NCI-H1092 treated with DMSO at 0.1 percent for 48 hours (cell line): ENCODE measurements around the gene PLRG1.
A peak's percentile ranks its signal among the peaks of the same experiment; 100 is the strongest.

Experiments used
- DNase-seq: peaks from one replicate; lab custom pipeline; 2025; lab: John Stamatoyannopoulos, UW

Gene PLRG1

DNA sequence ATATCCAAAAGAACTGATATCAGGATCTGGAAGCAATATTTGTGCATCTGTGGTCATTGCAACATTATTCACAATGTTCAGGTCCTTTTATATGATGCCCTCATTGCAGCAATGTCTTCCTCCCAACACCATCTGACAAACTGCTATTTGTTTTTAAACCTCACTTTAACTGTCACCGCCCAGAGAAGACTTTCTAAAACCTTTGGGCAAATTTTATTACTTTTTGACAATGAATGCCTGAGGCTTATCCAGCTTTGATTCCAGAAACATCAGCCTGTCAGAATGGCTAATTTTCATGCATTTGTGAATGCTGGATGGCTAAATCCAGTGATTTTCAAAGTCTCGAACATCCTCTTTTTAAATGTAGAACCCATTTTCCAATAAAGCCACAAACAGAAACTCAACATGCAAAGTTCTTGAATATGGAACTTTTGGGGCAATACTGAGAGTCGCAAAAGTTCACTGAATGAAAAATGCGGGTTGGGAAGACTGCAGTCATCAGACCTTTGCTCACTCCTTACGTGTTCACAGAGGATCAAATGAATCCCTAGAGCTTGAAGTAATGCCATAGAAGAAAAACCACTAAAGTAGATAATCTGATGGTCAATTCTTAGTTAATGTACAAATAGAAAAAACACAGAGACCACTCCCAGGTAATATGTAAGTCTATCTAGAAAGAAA lies 23.1 kb upstream of the PLRG1 start:
- DNase-seq = no peak

DNA sequence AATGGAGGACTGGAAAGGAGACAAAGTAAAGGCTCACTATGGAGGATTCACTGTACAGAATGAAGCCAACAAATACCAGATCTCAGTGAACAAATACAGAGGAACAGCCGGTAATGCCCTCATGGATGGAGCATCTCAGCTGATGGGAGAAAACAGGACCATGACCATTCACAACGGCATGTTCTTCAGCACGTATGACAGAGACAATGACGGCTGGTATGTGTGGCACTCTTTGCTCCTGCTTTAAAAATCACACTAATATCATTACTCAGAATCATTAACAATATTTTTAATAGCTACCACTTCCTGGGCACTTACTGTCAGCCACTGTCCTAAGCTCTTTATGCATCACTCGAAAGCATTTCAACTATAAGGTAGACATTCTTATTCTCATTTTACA lies 19.4 kb upstream of the PLRG1 start:
- DNase-seq = no peak

DNA sequence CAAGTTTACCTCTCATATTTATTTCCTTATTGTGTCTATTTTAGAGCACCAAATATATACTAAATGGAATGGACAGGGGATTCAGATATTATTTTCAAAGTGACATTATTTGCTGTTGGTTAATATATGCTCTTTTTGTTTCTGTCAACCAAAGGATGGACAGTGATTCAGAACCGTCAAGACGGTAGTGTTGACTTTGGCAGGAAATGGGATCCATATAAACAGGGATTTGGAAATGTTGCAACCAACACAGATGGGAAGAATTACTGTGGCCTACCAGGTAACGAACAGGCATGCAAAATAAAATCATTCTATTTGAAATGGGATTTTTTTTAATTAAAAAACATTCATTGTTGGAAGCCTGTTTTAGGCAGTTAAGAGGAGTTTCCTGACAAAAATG lies 18.8 kb upstream of the PLRG1 start:
- DNase-seq = no peak

DNA sequence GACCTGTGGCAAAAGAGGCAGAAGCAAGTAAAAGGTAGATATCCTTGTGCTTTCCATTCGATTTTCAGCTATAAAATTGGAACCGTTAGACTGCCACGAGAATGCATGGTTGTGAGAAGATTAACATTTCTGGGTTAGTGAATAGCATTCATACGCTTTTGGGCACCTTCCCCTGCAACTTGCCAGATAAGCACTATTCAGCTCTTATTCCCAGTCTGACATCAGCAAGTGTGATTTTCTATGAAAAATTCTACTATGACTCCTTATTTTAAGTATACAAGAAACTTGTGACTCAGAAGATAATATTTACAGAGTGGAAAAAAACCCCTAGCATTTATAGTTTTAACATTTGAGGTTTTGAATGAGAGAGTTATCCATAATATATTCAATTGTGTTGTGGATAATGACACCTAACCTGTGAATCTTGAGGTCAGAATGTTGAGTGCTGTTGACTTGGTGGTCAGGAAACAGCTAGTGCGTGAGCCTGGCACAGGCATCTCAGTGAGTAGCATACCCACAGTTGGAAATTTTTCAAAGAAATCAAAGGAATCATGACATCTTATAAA lies 16.5 kb upstream of the PLRG1 start:
- no peak for DNase-seq

DNA sequence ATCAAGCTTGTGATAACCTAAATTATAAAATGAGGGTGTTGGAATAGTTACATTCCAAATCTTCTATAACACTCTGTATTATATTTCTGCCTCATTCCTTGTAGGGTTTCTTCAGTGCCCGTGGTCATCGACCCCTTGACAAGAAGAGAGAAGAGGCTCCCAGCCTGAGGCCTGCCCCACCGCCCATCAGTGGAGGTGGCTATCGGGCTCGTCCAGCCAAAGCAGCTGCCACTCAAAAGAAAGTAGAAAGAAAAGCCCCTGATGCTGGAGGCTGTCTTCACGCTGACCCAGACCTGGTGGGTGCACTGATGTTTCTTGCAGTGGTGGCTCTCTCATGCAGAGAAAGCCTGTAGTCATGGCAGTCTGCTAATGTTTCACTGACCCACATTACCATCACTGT lies 15.5 kb upstream of the PLRG1 start:
- DNase-seq = no peak

DNA sequence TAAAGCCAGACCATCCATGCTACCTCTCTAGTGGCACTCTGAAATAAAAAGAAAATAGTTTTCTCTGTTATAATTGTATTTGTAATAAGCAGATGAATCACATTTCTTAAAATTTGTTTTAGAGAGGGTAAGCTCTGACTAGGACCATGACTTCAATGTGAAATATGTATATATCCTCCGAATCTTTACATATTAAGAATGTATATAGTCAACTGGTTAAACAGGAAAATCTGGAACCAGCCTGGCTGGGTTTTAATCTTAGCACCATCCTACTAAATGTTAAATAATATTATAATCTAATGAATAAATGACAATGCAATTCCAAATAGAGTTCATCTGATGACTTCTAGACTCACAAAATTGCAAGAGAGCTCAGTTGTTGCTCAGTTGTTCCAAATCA lies 14.1 kb upstream of the PLRG1 start:
- DNase-seq = no peak

DNA sequence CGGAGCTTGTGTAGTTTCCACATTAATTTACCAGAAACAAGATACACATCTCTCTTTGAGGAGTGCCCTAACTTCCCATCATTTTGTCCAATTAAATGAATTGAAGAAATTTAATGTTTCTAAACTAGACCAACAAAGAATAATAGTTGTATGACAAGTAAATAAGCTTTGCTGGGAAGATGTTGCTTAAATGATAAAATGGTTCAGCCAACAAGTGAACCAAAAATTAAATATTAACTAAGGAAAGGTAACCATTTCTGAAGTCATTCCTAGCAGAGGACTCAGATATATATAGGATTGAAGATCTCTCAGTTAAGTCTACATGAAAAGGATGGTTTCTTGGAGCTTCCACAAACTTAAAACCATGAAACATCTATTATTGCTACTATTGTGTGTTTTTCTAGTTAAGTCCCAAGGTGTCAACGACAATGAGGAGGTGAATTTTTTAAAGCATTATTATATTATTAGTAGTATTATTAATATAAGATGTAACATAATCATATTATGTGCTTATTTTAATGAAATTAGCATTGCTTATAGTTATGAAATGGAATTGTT lies 12.6 kb upstream of the PLRG1 start, which contains the start of gene FGB:
FGB (plus strand) TSS at position 315 of the 558 bp plus-strand sequence; CDS start at position 323, 8 bp downstream.
- DNase-seq = no peak

DNA sequence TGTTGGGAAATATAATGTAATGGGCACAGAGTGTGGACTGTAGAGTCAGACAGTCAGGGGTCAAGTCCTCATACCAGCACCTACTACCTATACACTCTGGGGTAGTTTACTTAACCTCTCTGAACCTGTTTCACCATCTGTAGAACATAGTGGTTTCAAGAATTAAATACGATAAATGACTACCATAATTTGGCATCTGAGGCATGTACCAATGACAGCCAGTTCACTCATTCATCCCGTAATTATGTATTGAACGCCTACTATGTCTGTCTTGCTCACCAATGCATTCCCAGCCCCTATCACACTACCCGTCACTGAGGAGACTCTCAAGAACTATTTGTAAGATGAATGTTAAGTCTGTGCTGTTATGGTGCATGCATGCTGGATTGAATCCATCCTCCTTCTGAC lies 10.6 kb upstream of the PLRG1 start:
- DNase-seq = no peak

DNA sequence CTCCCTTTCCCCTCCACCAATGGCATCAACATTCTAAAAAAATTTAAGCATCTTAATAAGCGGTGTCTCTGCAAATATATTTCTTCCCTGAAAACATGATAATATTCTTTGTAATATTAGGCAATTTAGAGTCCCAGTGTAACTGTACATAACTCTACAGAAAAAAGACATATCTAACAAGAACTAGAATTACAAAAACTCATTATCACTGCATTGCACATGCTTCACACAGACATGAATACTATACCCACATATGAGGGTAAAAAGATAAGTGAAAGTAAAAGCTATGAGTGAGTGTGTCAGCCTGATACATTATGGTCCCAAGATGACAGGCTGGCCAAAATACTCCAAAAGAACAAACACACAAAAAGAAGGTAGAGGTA lies 10.2 kb upstream of the PLRG1 start:
- no peak for DNase-seq

DNA sequence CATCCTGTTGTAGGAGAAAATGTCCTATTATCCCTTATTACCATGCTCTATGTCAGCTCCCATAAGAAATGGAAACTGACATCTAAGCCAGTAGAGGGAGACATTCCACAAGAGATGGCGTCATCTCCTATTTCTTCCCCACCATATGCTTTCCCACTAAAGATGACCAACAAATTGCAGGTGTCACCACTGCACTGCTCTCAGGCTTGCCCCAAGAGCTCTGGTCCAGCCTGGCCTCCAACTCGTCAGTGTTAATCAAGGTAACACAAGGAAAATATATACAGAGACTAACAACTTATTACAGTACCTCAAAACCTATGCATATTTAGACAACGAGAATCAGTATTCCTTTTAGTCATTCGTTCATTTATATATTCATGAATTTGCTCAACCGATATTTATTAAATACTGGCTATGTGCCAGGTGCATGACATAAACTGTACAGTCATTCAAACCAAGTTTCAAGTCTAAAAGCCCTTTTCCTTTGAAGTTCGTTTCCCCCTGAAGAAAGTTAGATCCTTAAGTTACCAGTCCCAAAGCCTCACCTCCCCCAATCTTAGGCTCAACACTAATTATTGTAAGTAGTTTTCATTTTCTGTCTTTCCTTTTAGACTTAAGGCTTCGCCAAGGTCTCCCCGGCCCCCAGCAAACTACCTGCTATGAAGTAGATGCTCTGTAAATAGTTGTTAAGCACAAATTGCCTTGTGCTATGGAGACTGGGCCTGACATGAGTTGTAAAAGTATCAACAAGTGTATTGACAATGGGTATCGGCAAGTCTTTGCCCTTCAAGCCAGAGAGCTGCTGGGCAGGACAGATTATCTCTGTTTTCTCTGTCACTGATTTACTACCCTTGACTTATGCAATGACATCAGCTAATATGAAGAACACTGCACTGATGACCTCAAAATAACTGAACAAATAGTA lies 9.6 kb upstream of the PLRG1 start:
- peak; percentile 34 for DNase-seq

DNA sequence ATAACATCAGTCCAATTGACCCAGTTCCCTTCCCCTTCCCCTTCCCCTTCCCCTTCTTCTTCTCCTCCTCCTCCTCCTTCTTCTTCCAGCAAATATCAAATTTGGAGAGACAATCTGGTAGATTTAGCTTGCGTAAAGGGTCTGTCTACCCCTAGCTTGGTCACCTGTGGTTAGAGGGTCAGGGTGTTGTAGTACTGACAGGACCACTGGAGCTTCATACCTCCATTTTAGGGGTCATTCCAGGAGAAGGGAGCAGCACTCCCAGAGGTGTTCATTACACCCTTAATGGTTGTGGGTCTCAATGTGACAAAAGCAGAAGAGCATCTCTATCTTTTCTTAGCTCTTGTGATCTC lies 8.9 kb upstream of the PLRG1 start:
- DNase-seq = no peak

DNA sequence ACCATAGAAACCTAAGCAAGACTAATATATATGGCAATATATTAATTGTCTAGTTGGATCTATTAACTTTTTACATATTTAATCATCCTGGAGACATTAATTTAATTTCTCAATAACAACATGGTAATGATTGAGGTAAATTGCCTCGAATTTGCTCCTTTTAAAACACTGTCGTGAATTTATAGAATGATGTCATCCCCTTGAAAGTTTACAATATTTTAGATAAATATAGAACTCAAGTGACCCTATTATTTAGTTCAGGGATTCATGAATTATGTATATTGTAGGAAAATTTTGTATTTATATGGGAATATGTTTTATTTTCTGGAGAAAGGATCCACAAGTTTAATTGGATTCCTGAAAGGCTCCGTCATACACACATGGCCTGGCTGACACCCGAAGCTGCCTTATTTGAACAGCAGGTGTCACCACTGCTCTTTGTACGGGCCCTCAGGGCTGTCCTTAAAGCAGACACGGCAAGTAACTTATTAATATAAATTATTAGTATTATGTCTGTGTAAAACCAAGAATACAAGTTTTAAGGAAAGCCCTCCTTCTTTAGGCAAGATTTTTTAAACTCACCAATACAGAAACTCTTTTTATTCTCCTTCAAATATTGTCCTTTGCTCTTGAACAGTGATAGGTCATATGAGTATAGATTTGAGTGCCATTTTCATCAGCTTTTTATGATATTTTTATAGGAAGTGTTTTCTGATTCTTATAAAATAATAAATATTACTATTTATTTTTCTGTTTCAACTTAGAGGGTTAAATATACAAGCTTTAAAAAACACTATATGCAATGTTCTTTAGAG lies 1.9 kb upstream of the PLRG1 start:
- peak; percentile 63 for DNase-seq

DNA sequence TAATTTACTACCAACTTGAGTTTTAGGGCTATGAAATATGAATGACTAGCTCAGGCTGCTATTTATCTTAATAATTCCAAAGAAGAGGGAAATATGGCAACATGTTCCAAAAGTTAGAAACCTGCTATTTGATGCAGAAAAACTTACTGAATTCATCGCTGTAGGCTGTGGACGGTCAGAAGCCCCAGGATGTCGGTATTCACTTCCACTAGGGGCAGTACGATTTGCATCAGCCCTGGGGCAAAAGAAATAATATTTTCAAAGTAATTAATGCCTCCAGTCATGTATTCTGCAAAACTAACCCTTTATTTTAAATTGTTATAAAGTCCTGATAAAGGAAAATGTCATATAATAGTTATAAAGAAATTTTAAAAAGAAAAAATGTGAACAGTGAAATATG lies 4.5 kb downstream of the PLRG1 start:
- no peak for DNase-seq

DNA sequence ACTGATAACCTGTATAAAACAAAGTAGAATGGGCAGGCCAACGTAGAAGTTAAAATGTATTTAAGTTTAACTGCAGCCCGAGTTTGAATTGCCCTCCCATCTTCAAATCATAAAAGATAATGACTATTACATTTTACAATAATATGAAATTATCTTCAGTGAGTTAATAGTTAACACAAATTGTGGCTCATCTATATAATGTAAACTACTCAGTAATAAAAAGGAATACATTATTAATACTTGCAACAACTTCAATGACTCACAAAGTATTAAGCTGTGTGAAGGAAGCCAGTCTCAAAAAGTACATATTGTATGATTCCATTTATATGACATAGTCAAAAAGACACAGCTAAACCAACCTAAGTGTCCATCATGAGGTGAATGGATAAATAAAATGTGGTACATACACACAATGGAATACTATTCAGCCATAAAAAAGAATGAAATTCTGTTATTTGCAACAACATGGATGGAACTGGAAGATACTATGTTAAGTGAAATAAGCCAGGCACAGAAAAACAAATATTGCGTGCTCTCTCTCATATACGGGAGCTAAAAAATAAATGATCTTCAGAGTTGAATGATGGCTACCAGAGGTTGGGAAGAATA lies 7.8 kb downstream of the PLRG1 start:
- no peak for DNase-seq

DNA sequence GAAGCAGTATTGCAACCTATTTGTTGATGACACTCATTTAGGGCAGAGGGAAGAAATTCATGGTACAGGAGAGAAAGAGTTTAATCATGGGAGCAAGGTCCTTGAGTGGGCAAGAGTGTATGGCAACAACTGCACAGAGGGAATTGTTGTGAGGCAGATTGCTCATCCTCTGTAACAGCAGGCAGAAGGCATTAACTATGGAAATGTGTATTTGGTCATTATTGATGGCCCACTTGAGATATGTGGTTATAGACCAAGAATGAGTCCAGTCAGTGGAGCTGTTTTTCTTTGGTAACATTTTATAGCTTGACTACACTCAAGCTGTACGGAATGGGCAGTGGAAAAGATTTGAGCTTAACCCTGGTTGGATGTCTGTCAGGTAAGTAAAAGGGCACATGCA lies 15.9 kb downstream of the PLRG1 start:
- no peak for DNase-seq

DNA sequence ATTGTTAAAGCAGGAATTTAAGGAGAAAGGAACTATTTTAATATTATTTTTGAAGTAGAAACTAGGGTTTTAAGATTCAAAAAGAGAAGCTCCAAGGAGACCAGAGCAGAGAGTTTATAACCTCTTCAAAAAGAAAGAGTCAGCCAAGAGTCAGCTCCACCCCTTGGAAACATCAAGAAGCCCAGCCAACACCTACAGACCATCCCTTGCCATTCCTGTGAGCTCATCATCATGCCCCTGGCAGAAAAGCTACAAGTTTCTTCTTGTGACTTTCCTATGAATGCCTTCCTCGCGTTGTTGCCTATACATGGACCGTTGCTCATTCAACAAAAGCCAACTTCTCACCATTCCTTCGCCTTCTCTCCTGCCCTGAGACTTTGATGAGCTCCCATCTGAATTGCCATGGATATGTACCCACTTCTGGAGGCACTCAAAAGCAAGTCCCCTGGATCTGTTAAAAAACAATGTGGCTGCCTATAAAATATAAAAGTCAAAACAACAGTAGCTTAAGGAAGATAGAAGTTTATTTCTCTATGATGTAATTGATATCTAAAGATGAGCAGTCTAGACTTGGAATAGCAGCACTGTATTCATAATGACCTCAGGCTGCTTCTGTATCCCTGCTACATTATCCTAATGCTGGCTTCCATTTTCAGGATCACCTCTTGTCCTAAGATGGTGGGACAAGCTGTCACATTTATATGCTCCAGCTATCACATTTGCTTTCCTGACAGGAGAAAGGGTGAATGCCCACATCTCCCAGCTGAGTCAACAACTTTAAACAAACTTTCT lies 20.3 kb downstream of the PLRG1 start:
- no peak for DNase-seq

DNA sequence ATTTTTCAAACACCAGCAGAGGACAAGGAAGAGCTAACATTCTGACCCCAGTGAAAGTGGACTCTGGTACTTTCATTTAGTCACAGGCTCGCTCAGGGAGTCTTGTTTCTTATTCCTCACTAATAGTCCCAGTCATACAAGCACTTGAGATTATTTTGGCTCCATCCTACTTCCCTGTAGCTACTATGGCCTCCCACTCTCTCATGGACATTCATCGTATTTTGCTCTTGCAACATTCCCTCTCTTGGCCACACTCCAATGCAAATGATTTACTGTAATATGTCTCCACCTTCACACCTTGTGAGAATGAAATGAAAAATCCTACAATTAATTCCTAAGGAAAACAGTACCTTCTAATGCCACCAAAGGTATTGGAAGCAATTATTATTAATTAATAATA lies 21.3 kb downstream of the PLRG1 start:
- no peak for DNase-seq

DNA sequence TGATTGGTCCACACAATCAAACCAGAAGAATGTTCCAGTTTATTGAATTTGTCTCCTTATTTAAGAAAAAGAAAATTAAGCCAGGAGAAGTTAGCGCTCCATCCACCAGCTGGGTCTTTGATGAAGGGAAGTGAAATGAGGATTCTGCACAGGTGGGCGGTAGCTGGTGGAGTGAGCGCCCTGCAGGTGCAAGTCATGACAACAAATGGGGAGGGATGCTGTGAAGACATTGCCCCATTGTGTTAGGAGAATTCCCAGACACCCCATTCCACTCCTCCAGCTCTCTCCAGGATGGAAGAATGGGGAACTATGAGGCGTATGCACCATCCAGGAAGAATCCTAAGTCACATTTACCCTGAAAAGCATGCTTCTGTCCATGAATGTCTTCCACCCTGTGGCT lies 22.9 kb downstream of the PLRG1 start:
- no peak for DNase-seq

DNA sequence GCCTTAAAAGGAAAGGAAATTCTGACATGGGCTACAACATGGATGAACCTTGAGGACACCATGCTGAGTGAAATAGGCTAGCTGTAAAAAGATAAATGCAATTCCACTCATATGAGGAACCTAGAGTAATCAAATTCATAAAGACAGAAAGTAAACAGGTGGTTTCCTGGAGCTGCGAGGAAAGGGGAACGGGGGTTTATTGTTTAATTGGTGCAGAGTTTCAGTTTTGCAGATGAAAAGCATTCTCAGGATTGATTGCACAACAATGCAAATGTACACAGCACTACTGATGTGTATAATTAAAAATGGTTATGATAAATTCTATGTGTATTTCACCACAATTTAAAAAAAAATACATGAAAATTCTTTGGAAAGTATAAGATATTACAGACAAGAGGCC lies 24.0 kb downstream of the PLRG1 start:
- DNase-seq = no peak

DNA sequence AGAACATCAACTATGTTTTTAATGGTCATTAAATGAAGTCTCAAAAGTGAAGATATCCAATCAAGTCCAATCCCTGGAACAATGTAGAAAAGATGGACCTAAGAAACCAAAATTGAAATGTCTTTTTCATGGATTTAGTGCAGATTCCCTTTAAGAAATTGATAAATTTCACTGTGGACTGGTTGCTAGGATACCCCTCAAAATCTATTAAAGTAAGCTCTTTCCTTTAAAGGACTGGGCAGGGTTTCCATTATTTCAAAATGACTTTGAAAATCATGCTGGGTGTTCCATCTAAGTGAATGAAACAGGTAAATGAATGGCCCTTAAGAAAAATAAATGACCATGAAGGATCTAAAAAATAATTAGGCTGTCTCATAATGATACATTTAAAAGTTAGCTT lies 28.6 kb downstream of the PLRG1 start:
- no peak for DNase-seq

DNA sequence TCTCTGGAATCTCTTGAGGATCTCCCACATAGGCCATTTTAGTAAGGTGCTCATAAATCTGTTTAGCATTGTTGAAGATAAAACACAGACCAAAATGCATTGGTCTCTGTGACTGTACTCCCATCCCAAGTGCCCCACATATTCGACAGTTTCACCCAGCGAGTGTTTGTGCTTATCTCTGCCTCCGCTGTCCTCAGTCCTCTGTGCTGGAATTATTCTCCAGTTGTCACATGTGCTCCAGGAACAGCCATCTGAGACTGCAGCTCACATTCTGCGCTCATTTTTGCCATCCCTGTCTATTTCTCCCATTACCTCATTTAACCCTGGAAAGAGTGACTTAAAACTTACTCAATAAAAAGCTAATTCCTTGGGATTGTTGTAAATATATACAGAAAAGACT lies 31.0 kb downstream of the PLRG1 start:
- DNase-seq = no peak
